ENCODE measurements around the gene WHRN. TPM values are rescaled to one million over a fixed set of nuclear protein-coding genes. Genes with fewer than 3 reads are reported as not detected.

WHRN gene
- total RNA-seq, 1 donor from 2014 or later: 6.2 TPM

- DNase-seq (no peak), ATAC-seq (peak in 1 of 2 donors; percentile 4)
- Histone ChIP-seq H3K9me3 (no peaks in the 10 kb centered on the region), H3K4me1 (peaks cover 8% of the 10 kb centered on the region), H3K36me3 (no peaks in the 10 kb centered on the region), H3K27ac (no peak overlapping the region), H3K4me3 (no peak overlapping the region), H3K27me3 (ENCODE audit: low read depth) (no peaks in the 10 kb centered on the region)
- TF ChIP-seq CTCF (IDR thresholded peaks at IDR 0.05): no peak
- intact Hi-C loops (cut with DNase I): loop anchor here (10.0 kb wide), 1 partner anchor 248 kb away; the partner anchor contains the start of gene TEX53
Measured at GRCh38 chr9:114406441-114406840, 98.8 kb downstream of the WHRN start.

- Histone ChIP-seq H3K4me1 (peaks cover 8% of the 10 kb centered on the region), H3K36me3 (no peaks in the 10 kb centered on the region), H3K27ac (no peak overlapping the region), H3K27me3 (ENCODE audit: low read depth) (no peaks in the 10 kb centered on the region), H3K9me3 (no peaks in the 10 kb centered on the region), H3K4me3 (no peak overlapping the region)
- intact Hi-C loops (cut with DNase I): loop anchor here (10.0 kb wide), 1 partner anchor 249 kb away; the partner anchor contains the start of gene TEX53
- peak; percentile 76 for DNase-seq
- peak; percentile 84 for TF ChIP-seq CTCF (IDR thresholded peaks at IDR 0.05)
- peak; percentile 89 to 92 for ATAC-seq
Measured at GRCh38 chr9:114405294-114406034, 99.8 kb downstream of the WHRN start.

- ATAC-seq (no peak), DNase-seq (no peak)
- H3K4me1 ChIP-seq: peaks cover 8% of the 10 kb centered on the region
- no peak overlapping the region for H3K27ac ChIP-seq
- no peak for TF ChIP-seq CTCF (IDR thresholded peaks at IDR 0.05)
- H3K36me3 ChIP-seq: no peaks in the 10 kb centered on the region
- intact Hi-C loops (cut with DNase I): loop anchor here (10.0 kb wide), 1 partner anchor 250 kb away; the partner anchor contains the start of gene TEX53
- H3K9me3 ChIP-seq: no peaks in the 10 kb centered on the region
- no peaks in the 10 kb centered on the region for H3K27me3 ChIP-seq (ENCODE audit: low read depth)
- H3K4me3 ChIP-seq: no peak overlapping the region
Measured at GRCh38 chr9:114404531-114404930, 100.7 kb downstream of the WHRN start.

- TF ChIP-seq CTCF (IDR thresholded peaks at IDR 0.05): no peak
- Histone ChIP-seq H3K27me3 (ENCODE audit: low read depth) (no peaks in the 10 kb centered on the region), H3K9me3 (no peaks in the 10 kb centered on the region), H3K4me1 (peaks cover 8% of the 10 kb centered on the region), H3K27ac (no peak overlapping the region), H3K36me3 (no peaks in the 10 kb centered on the region), H3K4me3 (no peak overlapping the region)
- no peak for DNase-seq
- no peak for ATAC-seq
- intact Hi-C loops (cut with DNase I): loop anchor here (10.0 kb wide), 1 partner anchor 252 kb away; the partner anchor contains the start of gene TEX53
Measured at GRCh38 chr9:114403153-114403756, 102.0 kb downstream of the WHRN start.

GRCh38 chr9:114401344-114401743 is 103.9 kb downstream of the WHRN start:
- no peak for ATAC-seq
- no peak overlapping the region for H3K4me3 ChIP-seq
- intact Hi-C loops (cut with DNase I): loop anchor here (10.0 kb wide), 1 partner anchor 253 kb away; the partner anchor contains the start of gene TEX53

More at GRCh38 chr9:114401344-114401743, 103.9 kb downstream of the WHRN start:
- no peaks in the 10 kb centered on the region for H3K27me3 ChIP-seq (ENCODE audit: low read depth)
- H3K4me1 ChIP-seq: peaks cover 20% of the 10 kb centered on the region
- TF ChIP-seq CTCF (IDR thresholded peaks at IDR 0.05): no peak
- no peaks in the 10 kb centered on the region for H3K36me3 ChIP-seq
- no peak overlapping the region for H3K27ac ChIP-seq
- no peak for DNase-seq
- no peaks in the 10 kb centered on the region for H3K9me3 ChIP-seq
